Measurements from ENCODE around the gene UGT1A9. TPM values are rescaled to one million over a fixed set of nuclear protein-coding genes. Genes with fewer than 3 reads are reported as not detected.

Gene UGT1A9
- polyA plus RNA-seq, 1 of the 3 experiments (the other 2 are of a cell fraction): not detected

DNA sequence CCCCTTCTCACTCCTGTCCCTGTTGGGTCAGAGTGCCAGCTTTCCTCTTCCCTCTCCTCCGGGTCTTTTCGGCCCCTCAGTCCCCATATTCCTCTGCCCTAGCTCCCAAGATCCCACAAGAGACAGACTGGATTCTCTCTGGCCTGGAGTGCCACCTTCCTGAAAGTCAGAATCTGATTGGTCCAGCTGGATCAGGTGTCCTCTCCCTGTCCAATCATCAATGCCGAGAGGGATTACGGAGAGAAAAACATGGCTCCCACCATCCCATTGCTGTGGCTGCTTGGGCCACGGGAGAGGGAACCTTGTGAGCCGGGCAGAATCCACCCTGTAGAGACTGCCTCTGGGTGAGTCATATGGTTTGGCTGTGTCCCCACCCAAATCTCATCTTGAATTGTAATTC lies 103.7 kb downstream of the UGT1A9 start:
- Histone ChIP-seq H4K20me1 (ENCODE audit: insufficient read depth) (no peaks in the 10 kb centered on the region), H2AFZ (ENCODE audit: low read depth) (no peak overlapping the region), H3K27ac (ENCODE audit: low read depth in 2 of 2, low read length in 1 of 2) (no peak overlapping the region), H3K27me3 (ENCODE audit: insufficient read depth) (no peaks in the 10 kb centered on the region; the same call in 1 of the 2 replicates), H3K9me3 (no peaks in the 10 kb centered on the region), H3K9me2 (no peaks in the 10 kb centered on the region), H3K9ac (no peak overlapping the region), H3K36me3 (replicated peaks in 1 of 2; ENCODE audit: control insufficient read depth in 1 of 2, insufficient read depth in 2 of 2, low read length in 1 of 2) (no peaks in the 10 kb centered on the region), H3F3A (replicated peaks; ENCODE audit: insufficient read depth) (no peaks in the 10 kb centered on the region), H3K4me2 (no peak overlapping the region), H3K4me3 (ENCODE audit: low read depth in 2 of 2, low read length in 1 of 2) (no peak overlapping the region), H3K79me2 (ENCODE audit: insufficient read depth) (no peaks in the 10 kb centered on the region), H3K4me1 (ENCODE audit: control insufficient read depth in 1 of 2, insufficient read depth in 2 of 2, low read depth in 1 of 2, low read length in 1 of 2) (no peaks in the 10 kb centered on the region)
- no peak for DNase-seq
- 61% methylated on average over 6 of the region's 6 CpGs for WGBS (ENCODE audit: low lambda C conversion rate)
- POLR2A ChIA-PET: no interaction called here
- CTCF ChIA-PET: no interaction called here
- TF ChIP-seq TEAD4 (IDR thresholded peaks at IDR 0.05; ENCODE audit: borderline replicate concordance, insufficient read depth) (no peak), YY1 (IDR thresholded peaks at IDR 0.05; ENCODE audit: low read depth) (no peak), RXRA (IDR thresholded peaks at IDR 0.05; ENCODE audit: borderline replicate concordance, low read depth) (no peak), POLR2AphosphoS5 (IDR thresholded peaks at IDR 0.05; ENCODE audit: low read depth, low read length) (no peak), GABPA (IDR thresholded peaks at IDR 0.05; ENCODE audit: low read depth) (no peak)

DNA sequence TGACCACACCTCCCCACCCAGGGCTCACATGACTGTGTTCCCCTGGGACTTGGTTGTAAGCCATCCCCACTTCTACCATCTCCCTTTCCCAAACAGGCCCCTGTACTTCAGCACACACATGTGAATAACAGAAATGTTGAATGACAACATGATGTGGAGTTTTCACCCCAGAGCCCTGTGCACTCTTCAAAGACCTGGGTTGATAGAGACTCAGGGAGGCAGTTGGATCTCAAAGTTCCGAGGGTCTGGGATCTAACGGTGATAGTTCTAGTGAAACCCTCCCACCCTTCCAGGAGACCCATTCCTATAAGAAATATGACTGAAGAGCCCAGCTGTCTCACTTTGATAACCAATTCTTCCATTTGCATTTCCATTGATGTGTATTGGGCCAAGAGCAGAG lies 106.3 kb downstream of the UGT1A9 start, which contains the start of gene MROH2A:
Gene MROH2A (plus strand): TSS at position 301 of the 400 bp plus-strand sequence. CDS start 1,029 bp downstream, outside the sequence.
- Histone ChIP-seq H3F3A (replicated peaks; ENCODE audit: insufficient read depth) (no peaks in the 10 kb centered on the region), H2AFZ (ENCODE audit: low read depth) (no peak within 1 kb of the TSS), H3K9ac (no peak within 1 kb of the TSS), H3K4me2 (no peak within 1 kb of the TSS), H3K27ac (ENCODE audit: low read depth in 2 of 2, low read length in 1 of 2) (no peak within 1 kb of the TSS), H4K20me1 (ENCODE audit: insufficient read depth) (no peaks in the 10 kb centered on the region), H3K36me3 (replicated peaks in 1 of 2; ENCODE audit: control insufficient read depth in 1 of 2, insufficient read depth in 2 of 2, low read length in 1 of 2) (no peaks in the 10 kb centered on the region), H3K4me3 (ENCODE audit: low read depth in 2 of 2, low read length in 1 of 2) (no peak within 1 kb of the TSS), H3K27me3 (ENCODE audit: insufficient read depth) (no peaks in the 10 kb centered on the region), H3K79me2 (ENCODE audit: insufficient read depth) (no peaks in the 10 kb centered on the region), H3K9me2 (no peaks in the 10 kb centered on the region), H3K9me3 (no peaks in the 10 kb centered on the region), H3K4me1 (ENCODE audit: control insufficient read depth in 1 of 2, insufficient read depth in 2 of 2, low read depth in 1 of 2, low read length in 1 of 2) (no peaks in the 10 kb centered on the region)
- ChIA-PET CTCF (no interaction called here), POLR2A (no interaction called here)
- no peak for DNase-seq
- TF ChIP-seq TCF12 (IDR thresholded peaks at IDR 0.05) (no peak), POLR2AphosphoS5 (IDR thresholded peaks at IDR 0.05; ENCODE audit: low read depth, low read length) (no peak), FOXM1 (IDR thresholded peaks at IDR 0.05; ENCODE audit: low read depth) (no peak), FOSL2 (IDR thresholded peaks at IDR 0.05; ENCODE audit: borderline replicate concordance, low read depth) (no peak), FOXJ3 (CRISPR knock-in tag; IDR thresholded peaks at IDR 0.05) (no peak), MXI1 (IDR thresholded peaks at IDR 0.05; ENCODE audit: low read depth, low read length) (no peak), NFIC (IDR thresholded peaks at IDR 0.05; ENCODE audit: borderline replicate concordance) (no peak), SIN3A (IDR thresholded peaks at IDR 0.05; ENCODE audit: borderline replicate concordance, low read depth, low read length) (no peak), TAF1 (IDR thresholded peaks at IDR 0.05; ENCODE audit: borderline replicate concordance, low read depth, low read length) (no peak), EZH2phosphoT487 (IDR thresholded peaks at IDR 0.05; ENCODE audit: borderline replicate concordance, low read depth) (no peak), YY1 (IDR thresholded peaks at IDR 0.05; ENCODE audit: low read depth) (no peak), RFX5 (IDR thresholded peaks at IDR 0.05; ENCODE audit: low read length) (no peak), GABPA (IDR thresholded peaks at IDR 0.05; ENCODE audit: low read depth) (no peak), NRF1 (IDR thresholded peaks at IDR 0.05; ENCODE audit: low read depth, low read length) (no peak), GATA2 (CRISPR knock-in tag; IDR thresholded peaks at IDR 0.05) (no peak), CHD2 (IDR thresholded peaks at IDR 0.05; ENCODE audit: low read length, partially characterized antibody) (no peak)
- TF ChIP-seq, protein P1, sequence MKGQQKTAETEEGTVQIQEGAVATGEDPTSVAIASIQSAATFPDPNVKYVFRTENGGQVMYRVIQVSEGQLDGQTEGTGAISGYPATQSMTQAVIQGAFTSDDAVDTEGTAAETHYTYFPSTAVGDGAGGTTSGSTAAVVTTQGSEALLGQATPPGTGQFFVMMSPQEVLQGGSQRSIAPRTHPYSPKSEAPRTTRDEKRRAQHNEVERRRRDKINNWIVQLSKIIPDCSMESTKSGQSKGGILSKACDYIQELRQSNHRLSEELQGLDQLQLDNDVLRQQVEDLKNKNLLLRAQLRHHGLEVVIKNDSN (IDR thresholded peaks at IDR 0.05; ENCODE audit: borderline replicate concordance, low read depth): no peak
- TF ChIP-seq, protein P2, sequence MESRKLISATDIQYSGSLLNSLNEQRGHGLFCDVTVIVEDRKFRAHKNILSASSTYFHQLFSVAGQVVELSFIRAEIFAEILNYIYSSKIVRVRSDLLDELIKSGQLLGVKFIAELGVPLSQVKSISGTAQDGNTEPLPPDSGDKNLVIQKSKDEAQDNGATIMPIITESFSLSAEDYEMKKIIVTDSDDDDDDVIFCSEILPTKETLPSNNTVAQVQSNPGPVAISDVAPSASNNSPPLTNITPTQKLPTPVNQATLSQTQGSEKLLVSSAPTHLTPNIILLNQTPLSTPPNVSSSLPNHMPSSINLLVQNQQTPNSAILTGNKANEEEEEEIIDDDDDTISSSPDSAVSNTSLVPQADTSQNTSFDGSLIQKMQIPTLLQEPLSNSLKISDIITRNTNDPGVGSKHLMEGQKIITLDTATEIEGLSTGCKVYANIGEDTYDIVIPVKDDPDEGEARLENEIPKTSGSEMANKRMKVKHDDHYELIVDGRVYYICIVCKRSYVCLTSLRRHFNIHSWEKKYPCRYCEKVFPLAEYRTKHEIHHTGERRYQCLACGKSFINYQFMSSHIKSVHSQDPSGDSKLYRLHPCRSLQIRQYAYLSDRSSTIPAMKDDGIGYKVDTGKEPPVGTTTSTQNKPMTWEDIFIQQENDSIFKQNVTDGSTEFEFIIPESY (IDR thresholded peaks at IDR 0.05; ENCODE audit: borderline replicate concordance, low read depth): no peak
- TF ChIP-seq, protein P3, sequence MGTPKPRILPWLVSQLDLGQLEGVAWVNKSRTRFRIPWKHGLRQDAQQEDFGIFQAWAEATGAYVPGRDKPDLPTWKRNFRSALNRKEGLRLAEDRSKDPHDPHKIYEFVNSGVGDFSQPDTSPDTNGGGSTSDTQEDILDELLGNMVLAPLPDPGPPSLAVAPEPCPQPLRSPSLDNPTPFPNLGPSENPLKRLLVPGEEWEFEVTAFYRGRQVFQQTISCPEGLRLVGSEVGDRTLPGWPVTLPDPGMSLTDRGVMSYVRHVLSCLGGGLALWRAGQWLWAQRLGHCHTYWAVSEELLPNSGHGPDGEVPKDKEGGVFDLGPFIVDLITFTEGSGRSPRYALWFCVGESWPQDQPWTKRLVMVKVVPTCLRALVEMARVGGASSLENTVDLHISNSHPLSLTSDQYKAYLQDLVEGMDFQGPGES (IDR thresholded peaks at IDR 0.05; ENCODE audit: low read depth, low read length): no peak
- TF ChIP-seq, protein P4, sequence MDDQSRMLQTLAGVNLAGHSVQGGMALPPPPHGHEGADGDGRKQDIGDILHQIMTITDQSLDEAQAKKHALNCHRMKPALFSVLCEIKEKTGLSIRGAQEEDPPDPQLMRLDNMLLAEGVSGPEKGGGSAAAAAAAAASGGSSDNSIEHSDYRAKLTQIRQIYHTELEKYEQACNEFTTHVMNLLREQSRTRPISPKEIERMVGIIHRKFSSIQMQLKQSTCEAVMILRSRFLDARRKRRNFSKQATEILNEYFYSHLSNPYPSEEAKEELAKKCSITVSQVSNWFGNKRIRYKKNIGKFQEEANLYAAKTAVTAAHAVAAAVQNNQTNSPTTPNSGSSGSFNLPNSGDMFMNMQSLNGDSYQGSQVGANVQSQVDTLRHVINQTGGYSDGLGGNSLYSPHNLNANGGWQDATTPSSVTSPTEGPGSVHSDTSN (IDR thresholded peaks at IDR 0.05): no peak
- 18% methylated on average over 2 of the region's 2 CpGs for WGBS (ENCODE audit: low lambda C conversion rate)
